ENCODE measurements around the gene BBS5.

DNA sequence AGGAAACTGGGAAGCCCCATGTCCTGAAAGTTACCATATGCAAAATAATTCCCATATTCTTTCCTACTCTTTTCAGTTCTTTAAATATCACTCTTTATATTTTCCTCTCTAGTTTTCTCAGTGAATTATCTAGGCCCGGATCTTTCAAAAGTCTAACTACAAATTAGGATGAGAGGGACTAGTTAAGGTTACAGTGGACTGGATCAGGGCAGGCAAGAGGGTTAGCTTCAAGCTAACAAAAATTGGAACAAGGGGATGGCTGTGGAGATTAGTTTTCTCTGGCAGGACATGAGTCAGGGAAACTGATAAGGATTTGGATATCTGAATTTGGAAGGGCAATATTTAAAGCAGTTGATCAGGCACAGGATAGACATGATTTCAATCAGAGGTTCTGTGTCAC, 30.4 kb upstream of the BBS5 start:
- TF ChIP-seq CTCF (IDR thresholded peaks at IDR 0.05; ENCODE audit: low read length) (no peak), EZH2 (IDR thresholded peaks at IDR 0.05; ENCODE audit: borderline replicate concordance, low read length) (no peak)

Data from OCI-LY1 (cell line).